Ishikawa (cell line): ENCODE data around the gene GC.
A peak's percentile ranks its signal among the peaks of the same experiment; 100 is the strongest.

ENCODE experiments used
- CEBPB ChIP-seq: IDR thresholded peaks from 2 replicates; pipeline ENCODE4 v1.6.1; 2012
- CREB1 ChIP-seq: IDR thresholded peaks from 2 replicates; pipeline ENCODE4 v1.6.1; 2012; ENCODE audit warnings: low read depth
- EP300 ChIP-seq: IDR thresholded peaks from 2 replicates; pipeline ENCODE4 v1.6.1; 2012; ENCODE audit warnings: borderline replicate concordance
- FOXM1 ChIP-seq: IDR thresholded peaks from 2 replicates; pipeline ENCODE4 v1.6.1; 2012; ENCODE audit warnings: low read depth, borderline replicate concordance
- RAD21 ChIP-seq: IDR thresholded peaks from 2 replicates; pipeline ENCODE4 v1.6.1; 2012; ENCODE audit warnings: low read depth
- TAF1 ChIP-seq: IDR thresholded peaks from 2 replicates; pipeline ENCODE4 v1.6.1; 2012; ENCODE audit warnings: low read depth, mild to moderate bottlenecking
- YY1 ChIP-seq: IDR thresholded peaks from 2 replicates; pipeline ENCODE4 v1.6.1; 2012; ENCODE audit warnings: low read depth
- ZBTB7A ChIP-seq: IDR thresholded peaks from 2 replicates; pipeline ENCODE4 v1.6.1; 2012; ENCODE audit warnings: low read depth
- TF ChIP-seq, protein P1 (sequence below): IDR thresholded peaks from 2 replicates; pipeline ENCODE4 v1.6.1; 2012; ENCODE audit warnings: low read depth, mild to moderate bottlenecking
- TF ChIP-seq, protein P2 (sequence below): IDR thresholded peaks from 2 replicates; pipeline ENCODE4 v1.6.1; 2012

DNA sequence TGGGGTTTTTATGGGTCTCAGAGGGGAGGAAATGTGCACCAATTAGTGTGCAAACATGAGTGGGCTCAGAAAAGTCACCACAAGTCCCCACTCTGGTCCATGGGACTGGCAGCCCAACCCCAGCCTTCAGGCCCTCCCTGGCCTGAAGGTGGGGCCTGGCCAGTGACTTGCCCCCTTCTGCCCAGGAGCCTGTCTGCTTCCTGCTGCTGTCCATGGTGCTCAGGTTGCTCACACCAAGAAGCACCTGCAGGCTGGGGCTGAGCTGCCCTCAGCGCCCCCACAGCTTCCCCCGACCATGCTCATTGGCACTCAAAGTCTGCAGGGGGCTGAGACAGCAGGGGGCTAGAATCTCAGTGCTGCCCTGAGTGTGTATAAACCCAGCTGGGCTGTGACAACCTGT is 30.6 kb upstream of the GC start:
- TF ChIP-seq, protein P1, sequence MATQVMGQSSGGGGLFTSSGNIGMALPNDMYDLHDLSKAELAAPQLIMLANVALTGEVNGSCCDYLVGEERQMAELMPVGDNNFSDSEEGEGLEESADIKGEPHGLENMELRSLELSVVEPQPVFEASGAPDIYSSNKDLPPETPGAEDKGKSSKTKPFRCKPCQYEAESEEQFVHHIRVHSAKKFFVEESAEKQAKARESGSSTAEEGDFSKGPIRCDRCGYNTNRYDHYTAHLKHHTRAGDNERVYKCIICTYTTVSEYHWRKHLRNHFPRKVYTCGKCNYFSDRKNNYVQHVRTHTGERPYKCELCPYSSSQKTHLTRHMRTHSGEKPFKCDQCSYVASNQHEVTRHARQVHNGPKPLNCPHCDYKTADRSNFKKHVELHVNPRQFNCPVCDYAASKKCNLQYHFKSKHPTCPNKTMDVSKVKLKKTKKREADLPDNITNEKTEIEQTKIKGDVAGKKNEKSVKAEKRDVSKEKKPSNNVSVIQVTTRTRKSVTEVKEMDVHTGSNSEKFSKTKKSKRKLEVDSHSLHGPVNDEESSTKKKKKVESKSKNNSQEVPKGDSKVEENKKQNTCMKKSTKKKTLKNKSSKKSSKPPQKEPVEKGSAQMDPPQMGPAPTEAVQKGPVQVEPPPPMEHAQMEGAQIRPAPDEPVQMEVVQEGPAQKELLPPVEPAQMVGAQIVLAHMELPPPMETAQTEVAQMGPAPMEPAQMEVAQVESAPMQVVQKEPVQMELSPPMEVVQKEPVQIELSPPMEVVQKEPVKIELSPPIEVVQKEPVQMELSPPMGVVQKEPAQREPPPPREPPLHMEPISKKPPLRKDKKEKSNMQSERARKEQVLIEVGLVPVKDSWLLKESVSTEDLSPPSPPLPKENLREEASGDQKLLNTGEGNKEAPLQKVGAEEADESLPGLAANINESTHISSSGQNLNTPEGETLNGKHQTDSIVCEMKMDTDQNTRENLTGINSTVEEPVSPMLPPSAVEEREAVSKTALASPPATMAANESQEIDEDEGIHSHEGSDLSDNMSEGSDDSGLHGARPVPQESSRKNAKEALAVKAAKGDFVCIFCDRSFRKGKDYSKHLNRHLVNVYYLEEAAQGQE: peak; percentile 89
- no peak for TF ChIP-seq RAD21
- no peak for TF ChIP-seq FOXM1
- TF ChIP-seq ZBTB7A: no peak
- TF ChIP-seq, protein P2, sequence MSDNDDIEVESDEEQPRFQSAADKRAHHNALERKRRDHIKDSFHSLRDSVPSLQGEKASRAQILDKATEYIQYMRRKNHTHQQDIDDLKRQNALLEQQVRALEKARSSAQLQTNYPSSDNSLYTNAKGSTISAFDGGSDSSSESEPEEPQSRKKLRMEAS: no peak
- TF ChIP-seq TAF1: no peak
- TF ChIP-seq YY1: no peak
- TF ChIP-seq CEBPB: no peak
- no peak for TF ChIP-seq CREB1
- TF ChIP-seq EP300: no peak
